SK-N-SH treated with all-trans-retinoic acid at 6 μM for 48 hours (cell line): ENCODE data around the gene SRBD1.
A peak's percentile ranks its signal among the peaks of the same experiment; 100 is the strongest.

Experiments
- ATAC-seq: fragments of 200-7000 bp; cut with Tn5 transposase; 3 replicates; pipeline ENCODE4 v1.9.1; 2020; ENCODE audit warnings: mild to moderate bottlenecking, moderate library complexity
- ARNTL ChIP-seq: fragments of 450-650 bp; formaldehyde crosslinking; IDR thresholded peaks from 2 replicates; pipeline ENCODE4 v1.5.0; 2020; ENCODE audit warnings: low read depth, mild to moderate bottlenecking, moderate library complexity, borderline replicate concordance
- BACH2 ChIP-seq: fragments of 250-450 bp; sonication (Bioruptor Pico); IDR thresholded peaks from 2 replicates; pipeline ENCODE4 v1.9.0; 2021; ENCODE audit warnings: mild to moderate bottlenecking, borderline replicate concordance
- CSDC2 ChIP-seq: fragments of 250-450 bp; sonication (Bioruptor Pico); IDR thresholded peaks from 2 replicates; pipeline ENCODE4 v1.5.0; 2020; ENCODE audit warnings: mild to moderate bottlenecking, moderate library complexity
- ESRRG ChIP-seq: fragments of 250-450 bp; sonication (Bioruptor Pico); IDR thresholded peaks from 2 replicates; pipeline ENCODE4 v1.6.1; 2021; ENCODE audit warnings: mild to moderate bottlenecking
- ISL1 ChIP-seq: fragments of 250-450 bp; sonication (Bioruptor Pico); IDR thresholded peaks from 2 replicates; pipeline ENCODE4 v2.1.2; 2022; ENCODE audit warnings: mild to moderate bottlenecking, moderate library complexity
- OSR1 ChIP-seq: fragments of 250-450 bp; sonication (Bioruptor Pico); IDR thresholded peaks from 2 replicates; pipeline ENCODE4 v1.8.0; 2022; ENCODE audit warnings: moderate library complexity, mild to moderate bottlenecking, inconsistent platforms
- PPARA ChIP-seq: fragments of 250-450 bp; sonication (Bioruptor Pico); IDR thresholded peaks from 2 replicates; pipeline ENCODE4 v1.5.0; 2020; ENCODE audit warnings: mild to moderate bottlenecking, borderline replicate concordance
- RARB ChIP-seq: fragments of 250-450 bp; sonication (Bioruptor Pico); IDR thresholded peaks from 2 replicates; pipeline ENCODE4 v1.8.0; 2021; ENCODE audit warnings: mild to moderate bottlenecking, moderate library complexity
- SNAI2 ChIP-seq: fragments of 250-450 bp; sonication (Bioruptor Pico); IDR thresholded peaks from 2 replicates; pipeline ENCODE4 v1.5.0; 2020; ENCODE audit warnings: mild to moderate bottlenecking, moderate library complexity
- TCF4 ChIP-seq: fragments of 250-450 bp; sonication (Bioruptor Pico); IDR thresholded peaks from 2 replicates; pipeline ENCODE4 v1.8.0; 2021; ENCODE audit warnings: mild to moderate bottlenecking, moderate library complexity, borderline replicate concordance
- TOX ChIP-seq: fragments of 250-450 bp; sonication (Bioruptor Pico); IDR thresholded peaks from 2 replicates; pipeline ENCODE4 v1.8.0; 2021; ENCODE audit warnings: mild to moderate bottlenecking, moderate library complexity, borderline replicate concordance
- ZC3H10 ChIP-seq: fragments of 250-450 bp; sonication (Bioruptor Pico); IDR thresholded peaks from 2 replicates; pipeline ENCODE4 v1.5.1; 2021; ENCODE audit warnings: mild to moderate bottlenecking, moderate library complexity
- ZFP3 ChIP-seq: fragments of 250-450 bp; sonication (Bioruptor Pico); IDR thresholded peaks from 2 replicates; pipeline ENCODE4 v1.5.0; 2020; ENCODE audit warnings: mild to moderate bottlenecking, moderate library complexity
- ZNF565 ChIP-seq: fragments of 450-650 bp; formaldehyde crosslinking; conservative IDR thresholded peaks from 2 replicates; pipeline ENCODE4 v1.5.0; 2020; ENCODE audit warnings: low read depth, mild to moderate bottlenecking, moderate library complexity
- ZNF8 ChIP-seq: fragments of 450-650 bp; formaldehyde crosslinking; IDR thresholded peaks from 2 replicates; pipeline ENCODE4 v1.5.0; 2020; ENCODE audit warnings: mild to moderate bottlenecking, moderate library complexity
- TF ChIP-seq, protein P1 (sequence below): fragments of 250-450 bp; sonication (Bioruptor Pico); IDR thresholded peaks from 2 replicates; pipeline ENCODE4 v1.8.0; 2020; ENCODE audit warnings: mild to moderate bottlenecking, moderate library complexity, borderline replicate concordance
- TF ChIP-seq, protein P2 (sequence below): fragments of 250-450 bp; sonication (Bioruptor Pico); IDR thresholded peaks from 2 replicates; pipeline ENCODE4 v1.5.1; 2021; ENCODE audit warnings: mild to moderate bottlenecking, moderate library complexity
- TF ChIP-seq, protein P3 (sequence below): fragments of 250-450 bp; sonication (Bioruptor Pico); IDR thresholded peaks from 2 replicates; pipeline ENCODE4 v1.5.1; 2020; ENCODE audit warnings: low read depth, mild to moderate bottlenecking, moderate library complexity
- TF ChIP-seq, protein P4 (sequence below): fragments of 250-450 bp; sonication (Bioruptor Pico); IDR thresholded peaks from 2 replicates; pipeline ENCODE4 v1.5.0; 2020; ENCODE audit warnings: mild to moderate bottlenecking, moderate library complexity

The SRBD1 gene

DNA sequence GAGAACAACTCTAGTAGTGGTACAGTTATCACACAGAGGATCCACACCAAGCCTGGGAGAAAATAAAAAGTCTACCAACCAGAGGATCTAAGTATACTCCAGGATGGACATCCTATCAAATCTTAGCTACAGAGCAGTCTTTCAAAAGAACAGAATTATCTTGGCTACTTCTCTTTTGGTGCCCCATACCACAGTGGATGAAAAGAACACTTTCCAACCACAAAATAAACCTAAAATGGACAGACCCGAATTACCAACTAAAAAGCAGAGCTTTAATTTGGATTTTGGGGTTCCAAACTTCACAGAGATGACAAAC, 116.1 kb downstream of the SRBD1 start (continued):
- TF ChIP-seq, protein P1, sequence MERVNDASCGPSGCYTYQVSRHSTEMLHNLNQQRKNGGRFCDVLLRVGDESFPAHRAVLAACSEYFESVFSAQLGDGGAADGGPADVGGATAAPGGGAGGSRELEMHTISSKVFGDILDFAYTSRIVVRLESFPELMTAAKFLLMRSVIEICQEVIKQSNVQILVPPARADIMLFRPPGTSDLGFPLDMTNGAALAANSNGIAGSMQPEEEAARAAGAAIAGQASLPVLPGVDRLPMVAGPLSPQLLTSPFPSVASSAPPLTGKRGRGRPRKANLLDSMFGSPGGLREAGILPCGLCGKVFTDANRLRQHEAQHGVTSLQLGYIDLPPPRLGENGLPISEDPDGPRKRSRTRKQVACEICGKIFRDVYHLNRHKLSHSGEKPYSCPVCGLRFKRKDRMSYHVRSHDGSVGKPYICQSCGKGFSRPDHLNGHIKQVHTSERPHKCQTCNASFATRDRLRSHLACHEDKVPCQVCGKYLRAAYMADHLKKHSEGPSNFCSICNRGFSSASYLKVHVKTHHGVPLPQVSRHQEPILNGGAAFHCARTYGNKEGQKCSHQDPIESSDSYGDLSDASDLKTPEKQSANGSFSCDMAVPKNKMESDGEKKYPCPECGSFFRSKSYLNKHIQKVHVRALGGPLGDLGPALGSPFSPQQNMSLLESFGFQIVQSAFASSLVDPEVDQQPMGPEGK (CRISPR knock-in tag), result no peak

DNA sequence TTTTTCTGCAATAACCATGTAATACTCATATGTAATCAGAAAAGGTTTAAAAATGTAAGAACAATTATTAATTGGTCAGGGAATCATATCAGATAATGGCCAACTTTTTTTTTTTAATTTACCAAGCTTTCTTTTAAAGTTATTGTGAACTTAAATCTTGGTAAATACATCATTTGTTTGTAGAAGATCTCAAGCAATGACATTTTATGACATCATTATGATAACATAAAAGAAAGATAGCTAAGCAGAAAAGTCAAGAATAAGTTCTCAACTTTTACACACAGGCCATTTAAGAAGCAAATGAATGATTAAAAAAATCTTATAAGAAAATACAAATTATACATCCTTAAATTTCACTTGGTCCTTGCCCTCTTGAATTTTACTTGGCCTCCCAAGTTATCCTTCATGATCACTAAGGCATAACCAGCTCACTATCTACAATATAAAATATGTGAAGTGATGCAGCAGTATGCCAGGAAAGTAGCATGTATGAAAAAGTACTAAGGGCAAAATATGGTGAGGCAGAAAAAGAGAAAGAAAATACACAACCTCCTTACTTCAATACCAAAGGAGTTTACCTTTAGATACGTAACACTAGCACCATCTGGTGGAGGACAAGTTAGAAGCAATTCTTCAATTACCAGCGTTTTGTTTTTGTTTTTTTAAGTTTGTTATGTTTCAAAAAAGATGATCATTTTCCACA, 116.6 kb downstream of the SRBD1 start:
- no peak for TF ChIP-seq TCF4 (CRISPR knock-in tag)
- no peak for TF ChIP-seq ZNF565 (CRISPR knock-in tag)
- TF ChIP-seq ZC3H10 (CRISPR knock-in tag), result no peak
- no peak for TF ChIP-seq ZNF8
- TF ChIP-seq ESRRG (CRISPR knock-in tag), result no peak
- no peak for TF ChIP-seq ISL1 (CRISPR knock-in tag)
- no peak for TF ChIP-seq OSR1 (CRISPR knock-in tag)
- TF ChIP-seq SNAI2, result no peak
- TF ChIP-seq, protein P2, sequence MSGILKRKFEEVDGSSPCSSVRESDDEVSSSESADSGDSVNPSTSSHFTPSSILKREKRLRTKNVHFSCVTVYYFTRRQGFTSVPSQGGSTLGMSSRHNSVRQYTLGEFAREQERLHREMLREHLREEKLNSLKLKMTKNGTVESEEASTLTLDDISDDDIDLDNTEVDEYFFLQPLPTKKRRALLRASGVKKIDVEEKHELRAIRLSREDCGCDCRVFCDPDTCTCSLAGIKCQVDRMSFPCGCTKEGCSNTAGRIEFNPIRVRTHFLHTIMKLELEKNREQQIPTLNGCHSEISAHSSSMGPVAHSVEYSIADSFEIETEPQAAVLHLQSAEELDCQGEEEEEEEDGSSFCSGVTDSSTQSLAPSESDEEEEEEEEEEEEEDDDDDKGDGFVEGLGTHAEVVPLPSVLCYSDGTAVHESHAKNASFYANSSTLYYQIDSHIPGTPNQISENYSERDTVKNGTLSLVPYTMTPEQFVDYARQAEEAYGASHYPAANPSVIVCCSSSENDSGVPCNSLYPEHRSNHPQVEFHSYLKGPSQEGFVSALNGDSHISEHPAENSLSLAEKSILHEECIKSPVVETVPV (CRISPR knock-in tag), result no peak
- TF ChIP-seq, protein P1 (CRISPR knock-in tag), result no peak
- TF ChIP-seq BACH2 (CRISPR knock-in tag), result no peak
- TF ChIP-seq, all 23 proteins: peak for 0
- peak; percentile 70; the same call in 2 of the 3 replicates for ATAC-seq

DNA sequence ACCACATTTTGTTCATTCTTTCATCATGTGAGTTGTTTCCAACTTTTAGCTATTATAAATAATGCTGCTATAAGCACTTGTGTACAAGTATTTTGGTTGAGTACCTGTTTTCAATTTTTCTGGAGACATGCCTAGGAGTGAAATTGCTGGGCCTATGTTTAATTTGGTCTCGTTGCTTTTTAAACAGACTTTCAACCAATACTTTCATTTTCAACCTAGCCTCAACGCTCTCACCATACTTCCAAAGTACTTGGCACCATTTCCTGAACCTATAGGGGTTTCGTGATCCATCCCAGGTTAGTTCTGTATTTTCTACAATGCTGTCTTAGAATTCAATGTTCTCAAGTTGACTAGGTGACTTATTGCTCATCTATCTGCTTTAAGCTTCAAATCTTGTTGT, 126.1 kb downstream of the SRBD1 start:
- no peak for TF ChIP-seq ESRRG (CRISPR knock-in tag)
- TF ChIP-seq TOX (CRISPR knock-in tag), result no peak
- no peak for TF ChIP-seq ISL1 (CRISPR knock-in tag)
- TF ChIP-seq ARNTL (CRISPR knock-in tag), result no peak
- no peak for TF ChIP-seq ZNF8
- no peak for TF ChIP-seq ZFP3 (CRISPR knock-in tag)
- TF ChIP-seq SNAI2, result no peak
- no peak for TF ChIP-seq PPARA (CRISPR knock-in tag)
- TF ChIP-seq OSR1 (CRISPR knock-in tag), result no peak
- TF ChIP-seq, protein P1 (CRISPR knock-in tag), result no peak
- TF ChIP-seq, protein P3, sequence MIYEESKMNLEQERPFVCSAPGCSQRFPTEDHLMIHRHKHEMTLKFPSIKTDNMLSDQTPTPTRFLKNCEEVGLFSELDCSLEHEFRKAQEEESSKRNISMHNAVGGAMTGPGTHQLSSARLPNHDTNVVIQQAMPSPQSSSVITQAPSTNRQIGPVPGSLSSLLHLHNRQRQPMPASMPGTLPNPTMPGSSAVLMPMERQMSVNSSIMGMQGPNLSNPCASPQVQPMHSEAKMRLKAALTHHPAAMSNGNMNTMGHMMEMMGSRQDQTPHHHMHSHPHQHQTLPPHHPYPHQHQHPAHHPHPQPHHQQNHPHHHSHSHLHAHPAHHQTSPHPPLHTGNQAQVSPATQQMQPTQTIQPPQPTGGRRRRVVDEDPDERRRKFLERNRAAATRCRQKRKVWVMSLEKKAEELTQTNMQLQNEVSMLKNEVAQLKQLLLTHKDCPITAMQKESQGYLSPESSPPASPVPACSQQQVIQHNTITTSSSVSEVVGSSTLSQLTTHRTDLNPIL (CRISPR knock-in tag), result no peak
- no peak for TF ChIP-seq RARB
- TF ChIP-seq BACH2 (CRISPR knock-in tag), result no peak
- TF ChIP-seq CSDC2 (CRISPR knock-in tag), result no peak
- TF ChIP-seq, protein P4, sequence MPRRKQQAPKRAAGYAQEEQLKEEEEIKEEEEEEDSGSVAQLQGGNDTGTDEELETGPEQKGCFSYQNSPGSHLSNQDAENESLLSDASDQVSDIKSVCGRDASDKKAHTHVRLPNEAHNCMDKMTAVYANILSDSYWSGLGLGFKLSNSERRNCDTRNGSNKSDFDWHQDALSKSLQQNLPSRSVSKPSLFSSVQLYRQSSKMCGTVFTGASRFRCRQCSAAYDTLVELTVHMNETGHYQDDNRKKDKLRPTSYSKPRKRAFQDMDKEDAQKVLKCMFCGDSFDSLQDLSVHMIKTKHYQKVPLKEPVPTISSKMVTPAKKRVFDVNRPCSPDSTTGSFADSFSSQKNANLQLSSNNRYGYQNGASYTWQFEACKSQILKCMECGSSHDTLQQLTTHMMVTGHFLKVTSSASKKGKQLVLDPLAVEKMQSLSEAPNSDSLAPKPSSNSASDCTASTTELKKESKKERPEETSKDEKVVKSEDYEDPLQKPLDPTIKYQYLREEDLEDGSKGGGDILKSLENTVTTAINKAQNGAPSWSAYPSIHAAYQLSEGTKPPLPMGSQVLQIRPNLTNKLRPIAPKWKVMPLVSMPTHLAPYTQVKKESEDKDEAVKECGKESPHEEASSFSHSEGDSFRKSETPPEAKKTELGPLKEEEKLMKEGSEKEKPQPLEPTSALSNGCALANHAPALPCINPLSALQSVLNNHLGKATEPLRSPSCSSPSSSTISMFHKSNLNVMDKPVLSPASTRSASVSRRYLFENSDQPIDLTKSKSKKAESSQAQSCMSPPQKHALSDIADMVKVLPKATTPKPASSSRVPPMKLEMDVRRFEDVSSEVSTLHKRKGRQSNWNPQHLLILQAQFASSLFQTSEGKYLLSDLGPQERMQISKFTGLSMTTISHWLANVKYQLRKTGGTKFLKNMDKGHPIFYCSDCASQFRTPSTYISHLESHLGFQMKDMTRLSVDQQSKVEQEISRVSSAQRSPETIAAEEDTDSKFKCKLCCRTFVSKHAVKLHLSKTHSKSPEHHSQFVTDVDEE (CRISPR knock-in tag), result no peak
- no peak for ATAC-seq
